ENCODE results near the gene PIGQ. TPM values are rescaled to one million over a fixed set of nuclear protein-coding genes. Genes with fewer than 3 reads are reported as not detected.

The PIGQ gene
- total and polyA plus RNA-seq, 2 of the 13 experiments (the other 11 are each of a cell fraction or from before 2014, with no cell fraction given) = 7.7 to 19.7 TPM

DNA sequence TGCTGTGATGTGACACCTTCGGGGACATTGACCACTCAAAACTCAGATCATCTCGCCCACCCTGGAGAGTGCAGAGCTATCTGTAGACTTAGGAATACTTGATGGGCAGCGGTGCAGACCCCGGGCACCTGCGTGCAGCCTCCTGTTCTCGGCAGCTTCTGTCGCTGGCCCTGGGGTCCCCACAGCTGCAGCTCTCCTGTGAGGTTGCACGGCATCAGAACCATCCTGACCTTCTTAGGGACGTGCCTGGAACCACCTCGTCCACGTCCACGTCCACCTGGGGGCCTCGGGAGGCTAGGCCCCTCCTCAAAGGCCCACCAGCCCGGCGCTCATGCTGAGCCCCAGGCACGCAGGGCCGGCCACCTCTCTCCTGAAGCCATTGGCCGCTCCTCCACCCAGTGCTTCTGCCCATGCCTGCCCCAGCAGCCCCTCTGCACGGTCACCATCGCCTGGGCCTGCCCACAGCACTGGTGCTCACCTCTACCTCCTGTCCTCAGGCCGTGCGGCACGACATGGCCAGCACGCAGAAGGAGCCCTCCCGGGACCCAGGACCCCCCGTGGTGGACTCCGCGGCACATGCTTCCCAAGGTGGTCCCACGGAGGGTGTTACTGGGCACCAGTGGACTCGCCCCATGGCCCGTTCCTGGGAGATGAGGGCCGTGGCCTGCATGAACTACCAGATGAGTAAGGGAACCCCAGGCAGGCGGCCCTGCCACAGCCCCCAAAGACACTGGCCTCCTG is 58.7 kb downstream of the PIGQ start (continued):
- TF ChIP-seq SMAD3 (CRISPR knock-in tag; IDR thresholded peaks at IDR 0.05) = no peak
- peak; percentile 40 for TF ChIP-seq AGO2 (optimal IDR thresholded peaks at IDR 0.05; ENCODE audit: low read depth, low read length)

DNA sequence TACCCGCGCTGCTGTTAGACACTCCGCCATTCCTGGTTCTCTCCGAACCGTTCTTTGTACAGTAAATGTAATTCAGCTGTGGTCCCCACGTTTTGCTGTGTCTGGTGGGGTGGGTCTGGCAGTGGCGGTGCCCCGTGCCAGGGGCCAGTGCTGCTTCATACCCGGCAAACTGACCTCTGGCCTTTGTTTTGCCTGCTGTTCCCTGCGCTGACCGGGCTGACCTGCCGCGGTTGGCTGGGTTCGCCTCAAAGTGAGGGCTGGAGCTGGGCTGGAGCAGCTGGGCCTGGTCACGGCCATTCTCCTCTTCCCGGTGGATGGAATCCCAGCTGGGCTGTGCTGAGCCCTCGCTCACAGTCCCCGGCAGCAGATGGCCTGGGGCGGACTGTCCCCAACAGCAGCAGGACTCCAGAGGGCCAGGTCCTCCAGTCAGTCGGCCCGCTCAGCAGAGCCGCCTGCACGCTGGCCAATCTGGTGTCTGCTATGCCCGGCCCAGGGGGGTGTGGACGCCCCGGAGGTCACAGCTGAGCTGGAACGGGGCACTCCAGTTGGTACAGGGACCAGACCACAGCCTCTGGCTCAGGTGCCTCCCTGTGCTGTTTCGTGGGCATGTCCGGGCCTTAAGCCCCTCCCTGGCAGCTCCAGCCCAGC is 59.5 kb downstream of the PIGQ start:
- 59% methylated on average over 12 of the region's 29 CpGs for WGBS (ENCODE audit: low lambda C conversion rate)
- no peaks in the 10 kb centered on the region for H3K9me3 ChIP-seq (ENCODE audit: low read length)
- no peaks in the 10 kb centered on the region for H3K27me3 ChIP-seq (ENCODE audit: control insufficient read depth in 1 of 2, insufficient read depth in 2 of 2, low read length in 2 of 2)
- peak overlapping the region; percentile 95 for H3K4me2 ChIP-seq (ENCODE audit: low read depth, low read length)
- peaks cover 4% of the 10 kb centered on the region in 2 experiments; a peak in 2 of 5 replicates for H3K36me3 ChIP-seq (replicated peaks in 1 of 2; ENCODE audit: control insufficient read depth in 1 of 2, insufficient read depth in 2 of 2, low read length in 2 of 2)
- no peak for FAIRE-seq
- H2AFZ ChIP-seq (ENCODE audit: low read length) = no peak overlapping the region
- in situ Hi-C loops (cut with HindIII; ENCODE audit: extremely low pct_ligation_motif_present, low pct_unique_long_range_greater_than_20kb) (no loop called here), intact Hi-C loops (cut with micrococcal nuclease; ENCODE audit: unreplicated experiment) (no loop called here)
- POLR2A ChIA-PET = interaction anchor here (1.0 to 1.5 kb wide), 2 partner anchors 19 to 42 kb away, joined by 3 to 5 read pairs; no protein-coding TSS in a partner anchor
- CTCF ChIA-PET (ENCODE audit: low intra/inter-chr PET ratio, low total read pairs) = no interaction called here
- peak overlapping the region in 2 of 3 experiments; percentile 58 to 74; a peak in 4 of 6 replicates for H3K4me3 ChIP-seq (replicated peaks in 1 of 3; ENCODE audit: insufficient read depth in 1 of 3, low read depth in 2 of 3, low read length in 3 of 3)
- H4K20me1 ChIP-seq (ENCODE audit: insufficient read depth, low read length) = no peaks in the 10 kb centered on the region
- BruUV-seq (replicated peaks) = no TSS peak
- peak; percentile 61 for ATAC-seq
- peak; percentile 44 for DNase-seq (ENCODE audit: low spot score)
- peaks cover 20% of the 10 kb centered on the region for H3K4me1 ChIP-seq (ENCODE audit: insufficient read depth, low read length)
- H3K79me2 ChIP-seq (ENCODE audit: insufficient read depth, low read length) = no peaks in the 10 kb centered on the region
- H3K9ac ChIP-seq (ENCODE audit: insufficient read depth, low read depth, low read length) = peak overlapping the region; percentile 35; the same call in 1 of the 2 replicates
- peak overlapping the region; percentile 71 for H3K27ac ChIP-seq (ENCODE audit: extremely low read length, insufficient read depth, low read length)
- TF ChIP-seq HNF4A (CRISPR knock-in tag; IDR thresholded peaks at IDR 0.05) = no peak; the same call in 1 of the 2 replicates
- TF ChIP-seq, protein P1, sequence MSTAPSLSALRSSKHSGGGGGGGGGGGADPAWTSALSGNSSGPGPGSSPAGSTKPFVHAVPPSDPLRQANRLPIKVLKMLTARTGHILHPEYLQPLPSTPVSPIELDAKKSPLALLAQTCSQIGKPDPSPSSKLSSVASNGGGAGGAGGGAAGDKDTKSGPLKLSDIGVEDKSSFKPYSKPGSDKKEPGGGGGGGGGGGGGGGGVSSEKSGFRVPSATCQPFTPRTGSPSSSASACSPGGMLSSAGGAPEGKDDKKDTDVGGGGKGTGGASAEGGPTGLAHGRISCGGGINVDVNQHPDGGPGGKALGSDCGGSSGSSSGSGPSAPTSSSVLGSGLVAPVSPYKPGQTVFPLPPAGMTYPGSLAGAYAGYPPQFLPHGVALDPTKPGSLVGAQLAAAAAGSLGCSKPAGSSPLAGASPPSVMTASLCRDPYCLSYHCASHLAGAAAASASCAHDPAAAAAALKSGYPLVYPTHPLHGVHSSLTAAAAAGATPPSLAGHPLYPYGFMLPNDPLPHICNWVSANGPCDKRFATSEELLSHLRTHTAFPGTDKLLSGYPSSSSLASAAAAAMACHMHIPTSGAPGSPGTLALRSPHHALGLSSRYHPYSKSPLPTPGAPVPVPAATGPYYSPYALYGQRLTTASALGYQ (CRISPR knock-in tag; IDR thresholded peaks at IDR 0.05) = no peak
- TF ChIP-seq TCF7 (IDR thresholded peaks at IDR 0.05; ENCODE audit: low read depth) = no peak
- 0 out of 2 replicates have a peak, but pooled peaks have one; percentile 42 for TF ChIP-seq ZNF124 (CRISPR knock-in tag; IDR thresholded peaks at IDR 0.05)
- TF ChIP-seq NFIC (IDR thresholded peaks at IDR 0.05; ENCODE audit: low read length) = no peak
- 0 out of 2 replicates have a peak, but pooled peaks have one; percentile 47 for TF ChIP-seq CHCHD3 (CRISPR knock-in tag; IDR thresholded peaks at IDR 0.05)
- no peak for TF ChIP-seq XRCC5 (optimal IDR thresholded peaks at IDR 0.05; ENCODE audit: low read length)
- TF ChIP-seq ATF7 (IDR thresholded peaks at IDR 0.05) = no peak
- TF ChIP-seq ATF7 (CRISPR knock-in tag; IDR thresholded peaks at IDR 0.05) = no peak
- TF ChIP-seq, protein P2, sequence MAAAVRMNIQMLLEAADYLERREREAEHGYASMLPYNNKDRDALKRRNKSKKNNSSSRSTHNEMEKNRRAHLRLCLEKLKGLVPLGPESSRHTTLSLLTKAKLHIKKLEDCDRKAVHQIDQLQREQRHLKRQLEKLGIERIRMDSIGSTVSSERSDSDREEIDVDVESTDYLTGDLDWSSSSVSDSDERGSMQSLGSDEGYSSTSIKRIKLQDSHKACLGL (CRISPR knock-in tag; IDR thresholded peaks at IDR 0.05) = peak; percentile 41; the same call in 1 of the 2 replicates
- TF ChIP-seq ZNF547 (CRISPR knock-in tag; IDR thresholded peaks at IDR 0.05) = 0 out of 2 replicates have a peak, but pooled peaks have one; percentile 16
- TF ChIP-seq ZNF780A (CRISPR knock-in tag; IDR thresholded peaks at IDR 0.05) = no peak
- TF ChIP-seq ZNF44 (CRISPR knock-in tag; IDR thresholded peaks at IDR 0.05) = no peak
- TF ChIP-seq ZNF350 (CRISPR knock-in tag; IDR thresholded peaks at IDR 0.05; ENCODE audit: borderline replicate concordance, low read depth) = 0 out of 2 replicates have a peak, but pooled peaks have one; percentile 17
- no peak for TF ChIP-seq NPAS2 (CRISPR knock-in tag; IDR thresholded peaks at IDR 0.05; ENCODE audit: borderline replicate concordance)
- 0 out of 2 replicates have a peak, but pooled peaks have one; percentile 44 for TF ChIP-seq TARDBP (CRISPR knock-in tag; IDR thresholded peaks at IDR 0.05)
- TF ChIP-seq ZNF274 (CRISPR knock-in tag; IDR thresholded peaks at IDR 0.05) = peak; percentile 22
- TF ChIP-seq, protein P3, sequence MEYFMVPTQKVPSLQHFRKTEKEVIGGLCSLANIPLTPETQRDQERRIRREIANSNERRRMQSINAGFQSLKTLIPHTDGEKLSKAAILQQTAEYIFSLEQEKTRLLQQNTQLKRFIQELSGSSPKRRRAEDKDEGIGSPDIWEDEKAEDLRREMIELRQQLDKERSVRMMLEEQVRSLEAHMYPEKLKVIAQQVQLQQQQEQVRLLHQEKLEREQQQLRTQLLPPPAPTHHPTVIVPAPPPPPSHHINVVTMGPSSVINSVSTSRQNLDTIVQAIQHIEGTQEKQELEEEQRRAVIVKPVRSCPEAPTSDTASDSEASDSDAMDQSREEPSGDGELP (IDR thresholded peaks at IDR 0.05; ENCODE audit: borderline replicate concordance, low read depth) = peak; percentile 80; the same call in 1 of the 2 replicates
- TF ChIP-seq ZNF792 (CRISPR knock-in tag; IDR thresholded peaks at IDR 0.05) = no peak

Data from HepG2 (cell line).